Measurements from ENCODE around the gene SPO11.

Gene SPO11

GRCh38 chr20:57321142-57321541, 8.5 kb upstream of the SPO11 start:
- H3K27me3 ChIP-seq (replicated peaks; ENCODE audit: control insufficient read depth, insufficient read depth, low read length) = no peaks in the 10 kb centered on the region; the same call in 1 of the 2 replicates
- no peaks in the 10 kb centered on the region for H3K36me3 ChIP-seq (ENCODE audit: control insufficient read depth, insufficient read depth, low read length)
- H3K4me3 ChIP-seq (replicated peaks; ENCODE audit: low read depth, low read length) = no peak overlapping the region
- TF ChIP-seq CTCF (IDR thresholded peaks at IDR 0.05; ENCODE audit: insufficient read depth, low read length, poor library complexity, severe bottlenecking) = no peak
- no peak for DNase-seq (ENCODE audit: extremely low read depth, insufficient read length)

- DNase-seq (ENCODE audit: extremely low read depth, insufficient read length) = no peak
- no peak for TF ChIP-seq CTCF (IDR thresholded peaks at IDR 0.05; ENCODE audit: insufficient read depth, low read length, poor library complexity, severe bottlenecking)
- no peaks in the 10 kb centered on the region for H3K36me3 ChIP-seq (ENCODE audit: control insufficient read depth, insufficient read depth, low read length)
- H3K4me3 ChIP-seq (replicated peaks; ENCODE audit: low read depth, low read length) = no peak overlapping the region
- no peaks in the 10 kb centered on the region; the same call in 1 of the 2 replicates for H3K27me3 ChIP-seq (replicated peaks; ENCODE audit: control insufficient read depth, insufficient read depth, low read length)
Measured at GRCh38 chr20:57322476-57322875, 7.1 kb upstream of the SPO11 start.

- H3K36me3 ChIP-seq (ENCODE audit: control insufficient read depth, insufficient read depth, low read length) = no peaks in the 10 kb centered on the region
- no peaks in the 10 kb centered on the region; the same call in 1 of the 2 replicates for H3K27me3 ChIP-seq (replicated peaks; ENCODE audit: control insufficient read depth, insufficient read depth, low read length)
- DNase-seq (ENCODE audit: extremely low read depth, insufficient read length) = no peak
- no peak overlapping the region for H3K4me3 ChIP-seq (replicated peaks; ENCODE audit: low read depth, low read length)
- no peak for TF ChIP-seq CTCF (IDR thresholded peaks at IDR 0.05; ENCODE audit: insufficient read depth, low read length, poor library complexity, severe bottlenecking)
Measured at GRCh38 chr20:57323034-57323433, 6.6 kb upstream of the SPO11 start.

GRCh38 chr20:57325632-57326356, 3.8 kb upstream of the SPO11 start:
- DNase-seq (ENCODE audit: extremely low read depth, insufficient read length) = no peak
- H3K4me3 ChIP-seq (replicated peaks; ENCODE audit: low read depth, low read length) = no peak overlapping the region
- no peaks in the 10 kb centered on the region; the same call in 1 of the 2 replicates for H3K27me3 ChIP-seq (replicated peaks; ENCODE audit: control insufficient read depth, insufficient read depth, low read length)
- no peaks in the 10 kb centered on the region for H3K36me3 ChIP-seq (ENCODE audit: control insufficient read depth, insufficient read depth, low read length)
- TF ChIP-seq CTCF (IDR thresholded peaks at IDR 0.05; ENCODE audit: insufficient read depth, low read length, poor library complexity, severe bottlenecking) = no peak

- DNase-seq (ENCODE audit: extremely low read depth, insufficient read length) = no peak
- no peak for TF ChIP-seq CTCF (IDR thresholded peaks at IDR 0.05; ENCODE audit: insufficient read depth, low read length, poor library complexity, severe bottlenecking)
- no peaks in the 10 kb centered on the region for H3K36me3 ChIP-seq (ENCODE audit: control insufficient read depth, insufficient read depth, low read length)
Measured at GRCh38 chr20:57326667-57327455, 2.7 kb upstream of the SPO11 start.

More at GRCh38 chr20:57326667-57327455, 2.7 kb upstream of the SPO11 start:
- Histone ChIP-seq H3K27me3 (replicated peaks; ENCODE audit: control insufficient read depth, insufficient read depth, low read length) (no peaks in the 10 kb centered on the region; the same call in 1 of the 2 replicates), H3K4me3 (replicated peaks; ENCODE audit: low read depth, low read length) (no peak overlapping the region)
